Neural progenitor cell (in vitro differentiated cells): Measurements from ENCODE around the gene YEATS2. TPM values are rescaled to one million over a fixed set of nuclear protein-coding genes. Genes with fewer than 3 reads are reported as not detected.

Experiments used
- DNase-seq: peaks from one replicate; pipeline ENCODE4 v3.0.0-alpha.2; 2016; ENCODE audit warnings: low spot score
- H2AFZ ChIP-seq: fragments of 200-600 bp; sonication (generic); replicated peaks from 2 replicates; pipeline ENCODE4 v1.6.1; 2016; ENCODE audit warnings: antibody characterized with exemption
- H3F3A ChIP-seq: fragments of 200-600 bp; sonication (generic); 2 replicates; pipeline ENCODE4 v1.6.1; 2016; ENCODE audit warnings: antibody characterized with exemption, low read depth
- H3K27ac ChIP-seq: fragments of 200-600 bp; sonication (generic); 2 replicates; pipeline ENCODE4 v1.5.1; 2016; ENCODE audit warnings: mild to moderate bottlenecking
- H3K27me3 ChIP-seq: fragments of 200-600 bp; sonication (generic); 2 replicates; pipeline ENCODE4 v1.6.1; 2016; ENCODE audit warnings: mild to moderate bottlenecking, moderate library complexity
- H3K36me3 ChIP-seq: fragments of 200-600 bp; sonication (generic); 2 replicates; pipeline ENCODE4 v1.5.1; 2016
- H3K4me1 ChIP-seq: fragments of 200-600 bp; sonication (generic); 2 replicates; pipeline ENCODE4 v1.6.1; 2016; ENCODE audit warnings: mixed run types
- H3K4me2 ChIP-seq: fragments of 200-600 bp; sonication (generic); 2 replicates; pipeline ENCODE4 v1.6.1; 2016
- H3K4me3 ChIP-seq: fragments of 200-600 bp; sonication (generic); 2 replicates; pipeline ENCODE4 v1.5.1; 2016
- H3K79me2 ChIP-seq: fragments of 200-600 bp; sonication (generic); 2 replicates; pipeline ENCODE4 v1.6.1; 2016; ENCODE audit warnings: low read depth
- H3K9ac ChIP-seq: fragments of 200-600 bp; sonication (generic); 2 replicates; pipeline ENCODE4 v1.6.1; 2016
- H3K9me3 ChIP-seq: fragments of 200-600 bp; sonication (generic); 2 replicates; pipeline ENCODE4 v1.5.1; 2016; ENCODE audit warnings: low read depth
- H4K20me1 ChIP-seq: fragments of 200-600 bp; sonication (generic); 2 replicates; pipeline ENCODE4 v1.6.1; 2016; ENCODE audit warnings: low read depth
- H3K27ac Mint-ChIP-seq: 3 replicates; pipeline ENCODE4 v1.8.0; 2021; ENCODE audit warnings: mixed read lengths
- H3K27me3 Mint-ChIP-seq: 2 replicates; pipeline ENCODE4 v1.8.0; 2022; ENCODE audit warnings: low read depth, mild to moderate bottlenecking, inconsistent platforms, moderate library complexity, mixed read lengths; ENCODE audit not compliant: insufficient read depth
- H3K36me3 Mint-ChIP-seq: 3 replicates; pipeline ENCODE4 v1.8.0; 2021; ENCODE audit warnings: mixed read lengths
- H3K4me1 Mint-ChIP-seq: 3 replicates; pipeline ENCODE4 v1.8.0; 2021; ENCODE audit warnings: mixed read lengths
- H3K4me3 Mint-ChIP-seq: 3 replicates; pipeline ENCODE4 v1.8.0; 2021; ENCODE audit warnings: mild to moderate bottlenecking, moderate library complexity, mixed read lengths
- H3K9me3 Mint-ChIP-seq: 3 replicates; pipeline ENCODE4 v1.8.0; 2020; ENCODE audit warnings: mixed read lengths
- EZH2 ChIP-seq: fragments of 200-600 bp; sonication (generic); IDR thresholded peaks from 2 replicates; pipeline ENCODE4 v1.6.1; 2017; ENCODE audit warnings: antibody characterized with exemption, mild to moderate bottlenecking, moderate library complexity
- EZH2phosphoT487 ChIP-seq: fragments of 200-600 bp; sonication (generic); IDR thresholded peaks from 2 replicates; pipeline ENCODE4 v1.6.1; 2017; ENCODE audit warnings: antibody characterized with exemption
- total RNA-seq: library from RNA; depleted of rRNA; stranded (reverse); fragments of >200 nt; gene quantifications from 2 replicates; pipeline ENCODE4 v1.2.3, GENCODE V29; 2015; ENCODE audit warnings: low replicate concordance
- TF ChIP-seq, protein P1 (sequence below): fragments of 200-600 bp; sonication (generic); IDR thresholded peaks from 2 replicates; pipeline ENCODE4 v1.5.1; 2017; ENCODE audit warnings: antibody characterized with exemption, mild to moderate bottlenecking

Gene YEATS2
- total RNA-seq, 1 donor from 2014 or later = 72.1 TPM

DNA sequence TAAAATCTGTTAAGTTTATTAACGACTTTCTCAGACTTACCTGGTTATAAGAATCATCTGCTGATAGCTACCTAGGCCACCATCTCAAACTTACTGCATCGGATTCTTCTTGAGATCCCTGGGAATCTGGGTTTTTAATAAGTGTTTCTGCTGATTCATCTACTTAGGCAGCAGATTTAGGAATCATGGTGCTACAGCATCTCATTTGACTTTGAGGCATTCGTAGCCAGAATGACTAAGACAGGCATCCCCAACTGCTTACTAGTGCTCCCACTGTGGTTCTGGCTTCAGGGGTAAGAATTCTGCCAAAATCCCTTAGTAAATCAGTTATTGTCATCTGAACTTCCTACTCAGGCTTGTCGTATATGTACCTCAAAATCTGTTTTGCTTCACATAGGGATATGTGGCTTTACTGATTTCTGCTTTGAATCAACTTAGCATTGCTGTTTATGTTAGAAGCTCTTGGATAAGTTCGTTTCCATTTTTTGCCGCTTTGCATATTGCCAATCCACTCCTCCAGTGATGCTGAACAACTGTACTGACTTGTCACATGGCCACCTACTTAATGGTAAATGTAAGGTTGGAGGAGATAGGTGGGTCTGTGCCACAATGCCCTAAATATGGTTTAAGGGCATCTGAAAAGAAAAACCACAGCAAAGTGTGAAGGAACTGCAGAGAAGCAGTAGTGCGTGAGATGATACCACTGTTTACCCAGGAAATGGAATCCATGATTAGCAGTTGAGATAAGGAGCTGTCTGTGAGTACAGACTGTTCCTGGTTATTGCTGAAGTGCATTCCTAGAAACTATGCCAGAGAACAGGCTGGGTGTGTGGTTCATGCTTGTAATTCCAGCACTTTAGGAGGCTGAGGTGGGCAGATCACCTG, 67.5 kb downstream of the YEATS2 start:
- no peak overlapping the region for H3K4me3 ChIP-seq
- H3K9me3 Mint-ChIP-seq = no peaks in the 10 kb centered on the region
- H3K9me3 ChIP-seq = no peaks in the 10 kb centered on the region
- peaks cover 17% of the 10 kb centered on the region for H3F3A ChIP-seq
- no peak overlapping the region for H3K4me3 Mint-ChIP-seq
- H3K79me2 ChIP-seq = no peaks in the 10 kb centered on the region
- H3K4me2 ChIP-seq = no peak overlapping the region
- H3K9ac ChIP-seq = no peak overlapping the region
- H3K27me3 Mint-ChIP-seq = peaks cover 6% of the 10 kb centered on the region
- no peak for DNase-seq
- H4K20me1 ChIP-seq = no peaks in the 10 kb centered on the region
- no peaks in the 10 kb centered on the region for H3K4me1 ChIP-seq
- TF ChIP-seq, protein P1, sequence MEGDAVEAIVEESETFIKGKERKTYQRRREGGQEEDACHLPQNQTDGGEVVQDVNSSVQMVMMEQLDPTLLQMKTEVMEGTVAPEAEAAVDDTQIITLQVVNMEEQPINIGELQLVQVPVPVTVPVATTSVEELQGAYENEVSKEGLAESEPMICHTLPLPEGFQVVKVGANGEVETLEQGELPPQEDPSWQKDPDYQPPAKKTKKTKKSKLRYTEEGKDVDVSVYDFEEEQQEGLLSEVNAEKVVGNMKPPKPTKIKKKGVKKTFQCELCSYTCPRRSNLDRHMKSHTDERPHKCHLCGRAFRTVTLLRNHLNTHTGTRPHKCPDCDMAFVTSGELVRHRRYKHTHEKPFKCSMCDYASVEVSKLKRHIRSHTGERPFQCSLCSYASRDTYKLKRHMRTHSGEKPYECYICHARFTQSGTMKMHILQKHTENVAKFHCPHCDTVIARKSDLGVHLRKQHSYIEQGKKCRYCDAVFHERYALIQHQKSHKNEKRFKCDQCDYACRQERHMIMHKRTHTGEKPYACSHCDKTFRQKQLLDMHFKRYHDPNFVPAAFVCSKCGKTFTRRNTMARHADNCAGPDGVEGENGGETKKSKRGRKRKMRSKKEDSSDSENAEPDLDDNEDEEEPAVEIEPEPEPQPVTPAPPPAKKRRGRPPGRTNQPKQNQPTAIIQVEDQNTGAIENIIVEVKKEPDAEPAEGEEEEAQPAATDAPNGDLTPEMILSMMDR = no peak
- TF ChIP-seq EZH2phosphoT487 (no peak), EZH2 (no peak)
- H3K36me3 Mint-ChIP-seq = peaks cover 25% of the 10 kb centered on the region
- no peak overlapping the region for H3K27ac Mint-ChIP-seq
- no peaks in the 10 kb centered on the region for H3K4me1 Mint-ChIP-seq
- no peak overlapping the region for H2AFZ ChIP-seq
- H3K27me3 ChIP-seq = no peaks in the 10 kb centered on the region
- peaks cover 6% of the 10 kb centered on the region for H3K36me3 ChIP-seq
- no peak overlapping the region for H3K27ac ChIP-seq

DNA sequence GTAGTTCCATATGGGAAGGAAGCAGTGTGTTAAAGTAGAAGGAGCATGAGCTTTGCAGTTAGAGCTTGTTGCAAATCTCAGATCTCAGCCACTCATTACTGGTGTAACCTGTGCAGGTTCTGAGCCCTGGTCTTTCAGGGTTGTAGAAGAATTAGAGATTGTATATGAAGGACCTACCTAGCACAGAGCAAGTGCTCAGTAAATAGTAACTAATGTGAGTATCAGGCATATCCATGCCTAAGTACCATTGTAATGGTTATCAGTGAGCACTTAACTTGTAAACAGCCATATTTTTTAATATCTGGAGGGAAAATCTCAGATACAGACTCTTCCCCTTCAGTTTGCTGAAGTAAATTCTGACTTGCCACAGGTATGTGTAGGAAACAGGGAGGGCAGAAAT, 68.5 kb downstream of the YEATS2 start:
- Mint-ChIP-seq H3K4me1 (no peaks in the 10 kb centered on the region), H3K27me3 (peaks cover 6% of the 10 kb centered on the region), H3K36me3 (peaks cover 22% of the 10 kb centered on the region), H3K4me3 (no peak overlapping the region), H3K9me3 (no peaks in the 10 kb centered on the region), H3K27ac (no peak overlapping the region)
- Histone ChIP-seq H3K4me1 (no peaks in the 10 kb centered on the region), H3K27me3 (no peaks in the 10 kb centered on the region), H3K9ac (no peak overlapping the region), H3K36me3 (no peaks in the 10 kb centered on the region), H3K9me3 (no peaks in the 10 kb centered on the region), H3F3A (peaks cover 17% of the 10 kb centered on the region), H3K27ac (peak overlapping the region; percentile 31), H3K4me2 (no peak overlapping the region), H4K20me1 (no peaks in the 10 kb centered on the region), H3K79me2 (no peaks in the 10 kb centered on the region), H2AFZ (no peak overlapping the region), H3K4me3 (no peak overlapping the region)
- TF ChIP-seq EZH2phosphoT487 (no peak), EZH2 (no peak)
- TF ChIP-seq, protein P1 = no peak
- DNase-seq = no peak

DNA sequence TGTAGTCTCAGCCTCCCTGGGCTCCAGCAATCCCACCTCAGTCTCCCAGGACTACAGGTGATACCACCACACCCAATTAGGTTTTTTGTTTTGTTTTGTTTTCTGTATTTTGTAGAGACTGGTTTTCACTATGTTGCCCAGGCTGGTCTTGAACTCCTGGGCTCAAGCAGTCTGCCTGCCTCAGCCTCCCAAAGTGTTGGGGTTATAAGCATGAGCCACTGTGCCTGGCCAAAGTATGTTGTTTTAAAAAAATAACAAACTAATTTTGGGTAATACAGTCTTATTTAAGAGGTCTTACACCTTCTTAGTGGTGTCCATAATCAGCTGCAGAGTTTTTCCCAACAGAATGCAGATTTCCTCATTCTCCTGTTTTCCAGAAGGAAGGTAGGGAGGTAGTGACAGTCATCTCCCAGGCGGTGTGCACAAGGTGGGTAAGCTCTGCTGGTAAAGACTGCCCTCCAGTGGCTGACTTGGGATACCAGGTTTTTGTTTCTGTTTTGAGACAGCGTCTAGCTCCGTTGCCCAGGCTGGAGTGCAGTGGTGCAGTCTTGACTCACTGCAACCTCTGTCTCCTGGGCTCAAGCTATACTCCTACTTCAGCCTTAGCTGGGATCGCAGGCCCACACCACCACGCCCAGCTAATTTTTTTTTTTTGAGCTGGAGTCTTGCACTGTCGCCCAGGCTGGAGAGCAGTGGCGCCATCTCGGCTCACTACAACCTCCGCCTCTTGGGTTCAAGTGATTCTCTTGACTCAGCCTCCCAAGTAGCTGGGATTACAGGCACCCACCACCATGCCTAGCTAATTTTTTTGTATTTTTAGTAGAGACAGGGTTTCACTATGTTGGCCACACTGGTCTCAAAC, 69.4 kb downstream of the YEATS2 start:
- no peaks in the 10 kb centered on the region for H3K9me3 ChIP-seq
- H3K4me3 Mint-ChIP-seq = no peak overlapping the region
- no peaks in the 10 kb centered on the region for H3K79me2 ChIP-seq
- H3K36me3 ChIP-seq = no peaks in the 10 kb centered on the region
- peak; percentile 82 for DNase-seq
- no peaks in the 10 kb centered on the region for H3K4me1 ChIP-seq
- H2AFZ ChIP-seq = no peak overlapping the region
- H3K27me3 ChIP-seq = no peaks in the 10 kb centered on the region
- H3K27me3 Mint-ChIP-seq = peaks cover 3% of the 10 kb centered on the region
- no peak for TF ChIP-seq EZH2phosphoT487
- TF ChIP-seq, protein P1 = peak; percentile 81
- no peak overlapping the region for H3K4me2 ChIP-seq
- H3K9me3 Mint-ChIP-seq = no peaks in the 10 kb centered on the region
- H4K20me1 ChIP-seq = no peaks in the 10 kb centered on the region
- H3K4me3 ChIP-seq = no peak overlapping the region
- no peak overlapping the region for H3K27ac Mint-ChIP-seq
- H3K9ac ChIP-seq = no peak overlapping the region
- no peaks in the 10 kb centered on the region for H3K4me1 Mint-ChIP-seq
- H3K27ac ChIP-seq = no peak overlapping the region
- H3F3A ChIP-seq = peaks cover 17% of the 10 kb centered on the region
- peaks cover 18% of the 10 kb centered on the region for H3K36me3 Mint-ChIP-seq
